Effector memory CD4-positive, alpha-beta T cell (primary cell): ENCODE results near the gene GSDME.

Source experiments
- DNase-seq, 3 donors: peaks; one replicate each; pipeline ENCODE4 v3.0.0-alpha.2; 2020
- H3K27ac ChIP-seq: 2 replicates; pipeline ENCODE4 v1.7.0; 2013; ENCODE audit warnings: mild to moderate bottlenecking, low read length, moderate library complexity; ENCODE audit not compliant: insufficient read depth, poor library complexity, severe bottlenecking
- H3K27me3 ChIP-seq: replicated peaks from 2 replicates; pipeline ENCODE4 v1.7.0; 2013; ENCODE audit warnings: mild to moderate bottlenecking, low read length; ENCODE audit not compliant: insufficient read depth, control insufficient read depth, poor library complexity, severe bottlenecking
- H3K36me3 ChIP-seq: 2 replicates; pipeline ENCODE4 v1.7.0; 2013; ENCODE audit warnings: mild to moderate bottlenecking, low read length, moderate library complexity; ENCODE audit not compliant: control insufficient read depth, insufficient read depth
- H3K4me1 ChIP-seq: 2 replicates; pipeline ENCODE4 v1.7.0; 2013; ENCODE audit warnings: low read length, mild to moderate bottlenecking; ENCODE audit not compliant: control insufficient read depth, insufficient read depth, poor library complexity, severe bottlenecking
- H3K4me3 ChIP-seq: 2 replicates; pipeline ENCODE4 v1.7.0; 2013; ENCODE audit warnings: low read length, low read depth, mild to moderate bottlenecking; ENCODE audit not compliant: insufficient read depth, poor library complexity, severe bottlenecking
- H3K9me3 ChIP-seq: 2 replicates; pipeline ENCODE4 v1.7.0; 2013; ENCODE audit warnings: mild to moderate bottlenecking, low read length, moderate library complexity; ENCODE audit not compliant: control insufficient read depth

GSDME gene

GRCh38 chr7:24697416-24697815 lies 59.8 kb downstream of the GSDME start:
- Histone ChIP-seq H3K27me3 (no peaks in the 10 kb centered on the region), H3K4me1 (no peaks in the 10 kb centered on the region), H3K36me3 (no peaks in the 10 kb centered on the region), H3K4me3 (no peak overlapping the region), H3K9me3 (no peaks in the 10 kb centered on the region), H3K27ac (no peak overlapping the region)
- no peak for DNase-seq

GRCh38 chr7:24692592-24692991 lies 64.7 kb downstream of the GSDME start:
- H3K4me1 ChIP-seq: no peaks in the 10 kb centered on the region
- H3K27ac ChIP-seq: no peak overlapping the region
- H3K9me3 ChIP-seq: no peaks in the 10 kb centered on the region
- H3K4me3 ChIP-seq: no peak overlapping the region
- no peaks in the 10 kb centered on the region for H3K36me3 ChIP-seq
- H3K27me3 ChIP-seq: no peaks in the 10 kb centered on the region
- DNase-seq: no peak

- H3K9me3 ChIP-seq: no peaks in the 10 kb centered on the region
- no peak overlapping the region for H3K27ac ChIP-seq
- H3K27me3 ChIP-seq: no peaks in the 10 kb centered on the region
- H3K4me1 ChIP-seq: no peaks in the 10 kb centered on the region
- H3K4me3 ChIP-seq: no peak overlapping the region
- H3K36me3 ChIP-seq: no peaks in the 10 kb centered on the region
- DNase-seq: no peak
These were observed 67.0 kb downstream of the GSDME start for GRCh38 chr7:24690251-24690650.

- Histone ChIP-seq H3K27me3 (no peaks in the 10 kb centered on the region), H3K9me3 (no peaks in the 10 kb centered on the region), H3K27ac (no peak overlapping the region), H3K4me3 (no peak overlapping the region), H3K4me1 (no peaks in the 10 kb centered on the region), H3K36me3 (no peaks in the 10 kb centered on the region)
- no peak for DNase-seq
These were observed 71.6 kb downstream of the GSDME start for GRCh38 chr7:24685708-24686107.

- no peaks in the 10 kb centered on the region for H3K27me3 ChIP-seq
- no peaks in the 10 kb centered on the region for H3K9me3 ChIP-seq
- DNase-seq: no peak
- H3K4me1 ChIP-seq: no peaks in the 10 kb centered on the region
- H3K36me3 ChIP-seq: no peaks in the 10 kb centered on the region
- no peak overlapping the region for H3K27ac ChIP-seq
- no peak overlapping the region for H3K4me3 ChIP-seq
These were observed 86.5 kb downstream of the GSDME start for GRCh38 chr7:24670782-24671181.

GRCh38 chr7:24669971-24670591 lies 87.2 kb downstream of the GSDME start:
- H3K27ac ChIP-seq: no peak overlapping the region
- H3K4me1 ChIP-seq: no peaks in the 10 kb centered on the region
- no peak overlapping the region for H3K4me3 ChIP-seq
- no peaks in the 10 kb centered on the region for H3K27me3 ChIP-seq
- no peaks in the 10 kb centered on the region for H3K36me3 ChIP-seq
- no peak for DNase-seq
- H3K9me3 ChIP-seq: no peaks in the 10 kb centered on the region

GRCh38 chr7:24668927-24669635 lies 88.2 kb downstream of the GSDME start:
- Histone ChIP-seq H3K27ac (no peak overlapping the region), H3K9me3 (no peaks in the 10 kb centered on the region), H3K4me3 (no peak overlapping the region), H3K27me3 (no peaks in the 10 kb centered on the region), H3K4me1 (no peaks in the 10 kb centered on the region), H3K36me3 (no peaks in the 10 kb centered on the region)
- DNase-seq: no peak

- no peak overlapping the region for H3K4me3 ChIP-seq
- H3K4me1 ChIP-seq: no peaks in the 10 kb centered on the region
- H3K36me3 ChIP-seq: no peaks in the 10 kb centered on the region
- H3K27ac ChIP-seq: no peak overlapping the region
- no peaks in the 10 kb centered on the region for H3K9me3 ChIP-seq
- DNase-seq: peak in 1 of 3 donors; percentile 18
- no peaks in the 10 kb centered on the region for H3K27me3 ChIP-seq
These were observed 91.5 kb downstream of the GSDME start for GRCh38 chr7:24665564-24666294.

GRCh38 chr7:24660546-24660945 lies 96.7 kb downstream of the GSDME start:
- no peak overlapping the region for H3K27ac ChIP-seq
- H3K9me3 ChIP-seq: no peaks in the 10 kb centered on the region
- no peaks in the 10 kb centered on the region for H3K4me1 ChIP-seq
- no peaks in the 10 kb centered on the region for H3K36me3 ChIP-seq
- no peak for DNase-seq
- no peaks in the 10 kb centered on the region for H3K27me3 ChIP-seq
- H3K4me3 ChIP-seq: no peak overlapping the region

GRCh38 chr7:24659505-24659904 lies 97.8 kb downstream of the GSDME start:
- no peak overlapping the region for H3K4me3 ChIP-seq
- no peaks in the 10 kb centered on the region for H3K9me3 ChIP-seq
- H3K27me3 ChIP-seq: no peaks in the 10 kb centered on the region
- no peaks in the 10 kb centered on the region for H3K4me1 ChIP-seq
- no peaks in the 10 kb centered on the region for H3K36me3 ChIP-seq
- no peak for DNase-seq
- H3K27ac ChIP-seq: no peak overlapping the region
